Activated CD4-positive, alpha-beta memory T cell treated with anti-CD3 and anti-CD28 coated beads, Interleukin-2, amount 10 ng/mL, durations not matched to agents 7 days and 5 days (primary cell): ENCODE data around the gene PACRG. TPM values are rescaled to one million over a fixed set of nuclear protein-coding genes. Genes with fewer than 3 reads are reported as not detected.

ENCODE experiments used
- CTCF ChIA-PET: fragments of 350-600 bp; sonication (Branson Sonifier 250); formaldehyde crosslinking; loops from one replicate; lab custom pipeline; 2021; ENCODE audit warnings: antibody characterized with exemption, inconsistent platforms; lab: Charles Lee
- POLR2A ChIA-PET: fragments of 350-600 bp; sonication (Branson Sonifier 250); formaldehyde crosslinking; loops from one replicate; lab custom pipeline; 2021; ENCODE audit warnings: antibody characterized with exemption; lab: Charles Lee
- DNase-seq: peaks from one replicate; pipeline ENCODE4 v3.0.0-alpha.2; 2020
- H3K27ac Mint-ChIP-seq: one replicate; pipeline ENCODE4 v1.8.0; 2021; ENCODE audit warnings: mild to moderate bottlenecking, mixed read lengths
- H3K27me3 Mint-ChIP-seq: one replicate; pipeline ENCODE4 v1.8.0; 2021; ENCODE audit warnings: mixed read lengths
- H3K36me3 Mint-ChIP-seq: one replicate; pipeline ENCODE4 v1.8.0; 2021; ENCODE audit warnings: low read depth, mixed read lengths
- H3K4me1 Mint-ChIP-seq: one replicate; pipeline ENCODE4 v1.8.0; 2021; ENCODE audit warnings: mixed read lengths
- H3K4me3 Mint-ChIP-seq: one replicate; pipeline ENCODE4 v1.8.0; 2021; ENCODE audit warnings: mild to moderate bottlenecking, mixed read lengths
- H3K9me3 Mint-ChIP-seq: one replicate; pipeline ENCODE4 v1.8.0; 2021; ENCODE audit warnings: mixed read lengths
- total RNA-seq, 2 experiments: library from RNA; stranded (reverse); gene quantifications; one replicate each; pipeline ENCODE4 v1.2.3, GENCODE V29; 2021

Gene PACRG
- total RNA-seq, 2 experiments from 2014 or later = not detected

GRCh38 chr6:163031931-163032330 lies 304.2 kb downstream of the PACRG start:
- ChIA-PET POLR2A (no interaction called here), CTCF (no interaction called here)
- Mint-ChIP-seq H3K36me3 (no peaks in the 10 kb centered on the region), H3K27me3 (no peaks in the 10 kb centered on the region), H3K4me1 (no peaks in the 10 kb centered on the region), H3K27ac (no peak overlapping the region), H3K9me3 (peaks cover 9% of the 10 kb centered on the region), H3K4me3 (no peak overlapping the region)
- no peak for DNase-seq

- peaks cover 11% of the 10 kb centered on the region for H3K9me3 Mint-ChIP-seq
- no peak overlapping the region for H3K4me3 Mint-ChIP-seq
- no peaks in the 10 kb centered on the region for H3K36me3 Mint-ChIP-seq
- DNase-seq = no peak
- POLR2A ChIA-PET = no interaction called here
- H3K27ac Mint-ChIP-seq = no peak overlapping the region
- CTCF ChIA-PET = interaction anchor here (0.6 kb wide), 1 partner anchor 14 kb away, joined by 3 read pairs; no protein-coding TSS in a partner anchor
- H3K4me1 Mint-ChIP-seq = no peaks in the 10 kb centered on the region
- H3K27me3 Mint-ChIP-seq = no peaks in the 10 kb centered on the region
Measured at GRCh38 chr6:163036160-163036645, 308.4 kb downstream of the PACRG start.

GRCh38 chr6:163038317-163038716 lies 310.5 kb downstream of the PACRG start:
- ChIA-PET CTCF (no interaction called here), POLR2A (no interaction called here)
- H3K27ac Mint-ChIP-seq = no peak overlapping the region
- H3K9me3 Mint-ChIP-seq = peaks cover 13% of the 10 kb centered on the region
- H3K4me1 Mint-ChIP-seq = no peaks in the 10 kb centered on the region
- DNase-seq = no peak
- H3K36me3 Mint-ChIP-seq = no peaks in the 10 kb centered on the region
- H3K4me3 Mint-ChIP-seq = no peak overlapping the region
- no peaks in the 10 kb centered on the region for H3K27me3 Mint-ChIP-seq

- H3K27me3 Mint-ChIP-seq = no peaks in the 10 kb centered on the region
- H3K27ac Mint-ChIP-seq = no peak overlapping the region
- H3K4me1 Mint-ChIP-seq = no peaks in the 10 kb centered on the region
- CTCF ChIA-PET = no interaction called here
- H3K9me3 Mint-ChIP-seq = peaks cover 14% of the 10 kb centered on the region
- no peak for DNase-seq
- no peaks in the 10 kb centered on the region for H3K36me3 Mint-ChIP-seq
- POLR2A ChIA-PET = no interaction called here
- H3K4me3 Mint-ChIP-seq = no peak overlapping the region
Measured at GRCh38 chr6:163048345-163048744, 320.6 kb downstream of the PACRG start.

GRCh38 chr6:163053667-163054344 lies 326.0 kb downstream of the PACRG start:
- H3K27me3 Mint-ChIP-seq = no peaks in the 10 kb centered on the region
- H3K27ac Mint-ChIP-seq = no peak overlapping the region
- ChIA-PET CTCF (no interaction called here), POLR2A (no interaction called here)
- no peak for DNase-seq
- no peak overlapping the region for H3K4me3 Mint-ChIP-seq
- H3K36me3 Mint-ChIP-seq = no peaks in the 10 kb centered on the region
- no peaks in the 10 kb centered on the region for H3K4me1 Mint-ChIP-seq
- peaks cover 13% of the 10 kb centered on the region for H3K9me3 Mint-ChIP-seq

- H3K27ac Mint-ChIP-seq = no peak overlapping the region
- no peaks in the 10 kb centered on the region for H3K4me1 Mint-ChIP-seq
- H3K36me3 Mint-ChIP-seq = no peaks in the 10 kb centered on the region
- no peak for DNase-seq
- H3K9me3 Mint-ChIP-seq = peaks cover 13% of the 10 kb centered on the region
- H3K4me3 Mint-ChIP-seq = no peak overlapping the region
- ChIA-PET POLR2A (no interaction called here), CTCF (no interaction called here)
- no peaks in the 10 kb centered on the region for H3K27me3 Mint-ChIP-seq
Measured at GRCh38 chr6:163054641-163055040, 326.9 kb downstream of the PACRG start.

- ChIA-PET CTCF (no interaction called here), POLR2A (no interaction called here)
- H3K4me3 Mint-ChIP-seq = no peak overlapping the region
- no peaks in the 10 kb centered on the region for H3K4me1 Mint-ChIP-seq
- no peaks in the 10 kb centered on the region for H3K27me3 Mint-ChIP-seq
- no peaks in the 10 kb centered on the region for H3K36me3 Mint-ChIP-seq
- DNase-seq = no peak
- H3K9me3 Mint-ChIP-seq = peaks cover 16% of the 10 kb centered on the region
- no peak overlapping the region for H3K27ac Mint-ChIP-seq
Measured at GRCh38 chr6:163057260-163057659, 329.5 kb downstream of the PACRG start.

GRCh38 chr6:163062790-163063189 lies 335.0 kb downstream of the PACRG start:
- Mint-ChIP-seq H3K36me3 (no peaks in the 10 kb centered on the region), H3K4me3 (no peak overlapping the region), H3K4me1 (no peaks in the 10 kb centered on the region)

GRCh38 chr6:163063561-163063960 lies 335.8 kb downstream of the PACRG start:
- H3K4me3 Mint-ChIP-seq = no peak overlapping the region
- H3K27me3 Mint-ChIP-seq = no peaks in the 10 kb centered on the region
- no peaks in the 10 kb centered on the region for H3K4me1 Mint-ChIP-seq
- H3K9me3 Mint-ChIP-seq = peaks cover 5% of the 10 kb centered on the region
- ChIA-PET POLR2A (no interaction called here), CTCF (no interaction called here)
- no peak overlapping the region for H3K27ac Mint-ChIP-seq
- no peak for DNase-seq
- H3K36me3 Mint-ChIP-seq = no peaks in the 10 kb centered on the region

More at GRCh38 chr6:163062790-163063189, 335.0 kb downstream of the PACRG start:
- H3K27me3 Mint-ChIP-seq = no peaks in the 10 kb centered on the region
- CTCF ChIA-PET = no interaction called here
- POLR2A ChIA-PET = no interaction called here
- H3K27ac Mint-ChIP-seq = no peak overlapping the region
- peaks cover 5% of the 10 kb centered on the region for H3K9me3 Mint-ChIP-seq
- DNase-seq = no peak

GRCh38 chr6:163064397-163064796 lies 336.6 kb downstream of the PACRG start:
- no peak for DNase-seq
- H3K27me3 Mint-ChIP-seq = no peaks in the 10 kb centered on the region
- POLR2A ChIA-PET = no interaction called here
- H3K9me3 Mint-ChIP-seq = peaks cover 5% of the 10 kb centered on the region
- no peaks in the 10 kb centered on the region for H3K4me1 Mint-ChIP-seq
- no peaks in the 10 kb centered on the region for H3K36me3 Mint-ChIP-seq
- CTCF ChIA-PET = no interaction called here
- H3K27ac Mint-ChIP-seq = no peak overlapping the region
- no peak overlapping the region for H3K4me3 Mint-ChIP-seq

GRCh38 chr6:163066200-163066599 lies 338.4 kb downstream of the PACRG start:
- peaks cover 3% of the 10 kb centered on the region for H3K9me3 Mint-ChIP-seq
- no peak overlapping the region for H3K27ac Mint-ChIP-seq
- no peaks in the 10 kb centered on the region for H3K36me3 Mint-ChIP-seq
- ChIA-PET CTCF (no interaction called here), POLR2A (no interaction called here)
- H3K4me1 Mint-ChIP-seq = no peaks in the 10 kb centered on the region
- H3K4me3 Mint-ChIP-seq = no peak overlapping the region
- H3K27me3 Mint-ChIP-seq = no peaks in the 10 kb centered on the region
- no peak for DNase-seq

GRCh38 chr6:163077134-163077533 lies 349.4 kb downstream of the PACRG start:
- POLR2A ChIA-PET = no interaction called here
- Mint-ChIP-seq H3K4me1 (no peaks in the 10 kb centered on the region), H3K36me3 (no peaks in the 10 kb centered on the region), H3K9me3 (no peaks in the 10 kb centered on the region), H3K27ac (no peak overlapping the region), H3K27me3 (no peaks in the 10 kb centered on the region), H3K4me3 (no peak overlapping the region)
- no peak for DNase-seq
- CTCF ChIA-PET = no interaction called here

- DNase-seq = no peak
- Mint-ChIP-seq H3K36me3 (no peaks in the 10 kb centered on the region), H3K27me3 (no peaks in the 10 kb centered on the region), H3K27ac (no peak overlapping the region), H3K4me3 (no peak overlapping the region), H3K9me3 (no peaks in the 10 kb centered on the region), H3K4me1 (no peaks in the 10 kb centered on the region)
- ChIA-PET POLR2A (no interaction called here), CTCF (no interaction called here)
Measured at GRCh38 chr6:163078712-163079111, 350.9 kb downstream of the PACRG start.

- H3K27ac Mint-ChIP-seq = no peak overlapping the region
- no peaks in the 10 kb centered on the region for H3K36me3 Mint-ChIP-seq
- CTCF ChIA-PET = no interaction called here
Measured at GRCh38 chr6:163080228-163080627, 352.5 kb downstream of the PACRG start.

More at GRCh38 chr6:163080228-163080627, 352.5 kb downstream of the PACRG start:
- Mint-ChIP-seq H3K4me3 (no peak overlapping the region), H3K27me3 (no peaks in the 10 kb centered on the region), H3K9me3 (no peaks in the 10 kb centered on the region), H3K4me1 (no peaks in the 10 kb centered on the region)
- POLR2A ChIA-PET = no interaction called here
- DNase-seq = no peak
